GM12874 (cell line): Measurements from ENCODE around the gene MYH9.

Source experiments
- CTCF ChIP-seq: IDR thresholded peaks from 2 replicates; pipeline ENCODE4 v1.5.1; 2011; ENCODE audit warnings: low read depth, mild to moderate bottlenecking, control low read depth, low read length, moderate library complexity; ENCODE audit not compliant: insufficient read depth

Gene MYH9

GRCh38 chr22:36325154-36326031 is 62.4 kb downstream of the MYH9 start:
- TF ChIP-seq CTCF: no peak

- no peak for TF ChIP-seq CTCF
These were observed 63.4 kb downstream of the MYH9 start for GRCh38 chr22:36324414-36324813.

- TF ChIP-seq CTCF: no peak
These were observed 63.9 kb downstream of the MYH9 start for GRCh38 chr22:36323855-36324331.

- no peak for TF ChIP-seq CTCF
These were observed 64.4 kb downstream of the MYH9 start for GRCh38 chr22:36323182-36323854.

- TF ChIP-seq CTCF: no peak
These were observed 65.2 kb downstream of the MYH9 start for GRCh38 chr22:36322602-36322915.

GRCh38 chr22:36321797-36322601 is 65.8 kb downstream of the MYH9 start:
- TF ChIP-seq CTCF: no peak

- TF ChIP-seq CTCF: no peak
These were observed 67.2 kb downstream of the MYH9 start for GRCh38 chr22:36320553-36320952.
